GM21447 (cell line): ENCODE results near the gene NLGN1.

Experiments used
- ATAC-seq: cut with Tn5 transposase; IDR thresholded peaks from one replicate; pipeline ENCODE4 v1.9.1; 2021; ENCODE audit not compliant: unreplicated experiment

The NLGN1 gene

DNA sequence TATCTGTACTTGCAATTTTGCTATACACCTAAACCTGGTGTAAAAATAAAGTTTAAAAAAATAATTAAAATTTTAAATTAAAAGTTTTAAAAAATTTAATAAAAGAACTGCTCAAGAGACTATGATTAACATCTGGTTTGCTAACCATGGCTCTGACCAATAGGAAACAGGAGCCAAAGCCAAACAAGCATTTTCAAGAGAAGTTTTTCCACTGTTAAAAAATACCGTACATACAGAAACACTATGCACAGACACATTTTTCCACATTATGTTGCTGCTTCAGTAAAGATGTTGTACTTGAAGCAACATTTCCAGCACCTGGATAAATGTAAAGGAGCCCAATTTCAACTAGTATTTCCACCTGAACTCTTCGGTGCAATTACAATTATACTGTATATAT is 917.7 kb downstream of the NLGN1 start:
- ATAC-seq: no peak

DNA sequence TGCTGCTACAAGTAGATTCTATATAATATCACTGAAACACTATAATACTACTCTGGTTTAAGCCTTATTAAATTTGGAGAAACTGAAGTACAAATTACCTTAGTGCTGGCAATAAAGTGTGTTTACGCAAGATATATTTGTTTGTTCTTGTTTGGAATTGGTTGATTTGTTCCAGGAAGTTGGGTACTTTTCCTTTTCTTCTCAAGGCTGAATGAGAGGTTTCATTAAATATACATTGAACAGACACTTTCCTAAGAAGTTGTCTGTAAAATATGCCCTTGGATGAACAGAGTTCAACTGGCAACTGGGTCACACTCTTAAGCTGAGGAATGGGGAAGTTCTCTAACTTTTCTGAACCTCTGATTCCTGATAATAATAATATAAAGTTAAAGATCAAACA is 919.5 kb downstream of the NLGN1 start:
- ATAC-seq: no peak

DNA sequence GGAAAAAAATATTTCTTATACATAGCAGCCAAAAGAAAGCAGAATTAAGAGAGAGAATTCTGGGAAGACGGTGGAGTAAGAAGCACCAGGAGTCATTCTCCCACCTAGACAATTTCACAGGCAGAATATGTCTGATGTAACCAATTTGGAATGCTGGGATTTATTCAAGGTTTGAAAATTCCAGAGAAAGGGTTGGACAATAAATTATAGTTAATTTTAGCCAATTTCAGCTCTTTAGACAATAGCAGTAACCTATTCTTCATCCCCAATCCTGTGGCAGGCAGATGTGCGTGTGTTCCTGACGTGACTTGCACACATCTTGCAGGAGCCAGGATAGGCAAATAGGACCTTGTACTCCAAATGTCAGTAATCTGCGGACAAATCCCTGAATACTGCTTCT is 920.6 kb downstream of the NLGN1 start:
- no peak for ATAC-seq

DNA sequence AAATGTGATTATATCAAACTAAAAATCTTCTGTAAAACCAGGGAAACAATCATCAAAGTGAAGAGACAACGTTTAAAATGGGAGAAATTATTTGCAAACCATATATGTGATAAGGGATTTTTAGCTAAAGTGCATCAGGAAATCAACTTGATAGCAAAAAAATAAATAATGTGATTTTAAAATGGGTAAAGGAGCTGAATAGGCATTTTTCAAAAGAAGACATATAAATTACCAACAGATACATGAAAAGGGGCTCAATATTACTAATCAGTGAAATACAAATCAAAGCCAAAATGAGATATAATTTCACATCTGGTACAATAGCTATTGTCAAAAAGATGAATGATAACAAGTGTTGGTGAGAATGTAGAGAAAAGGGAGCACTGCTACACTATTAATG is 924.0 kb downstream of the NLGN1 start:
- ATAC-seq: no peak

DNA sequence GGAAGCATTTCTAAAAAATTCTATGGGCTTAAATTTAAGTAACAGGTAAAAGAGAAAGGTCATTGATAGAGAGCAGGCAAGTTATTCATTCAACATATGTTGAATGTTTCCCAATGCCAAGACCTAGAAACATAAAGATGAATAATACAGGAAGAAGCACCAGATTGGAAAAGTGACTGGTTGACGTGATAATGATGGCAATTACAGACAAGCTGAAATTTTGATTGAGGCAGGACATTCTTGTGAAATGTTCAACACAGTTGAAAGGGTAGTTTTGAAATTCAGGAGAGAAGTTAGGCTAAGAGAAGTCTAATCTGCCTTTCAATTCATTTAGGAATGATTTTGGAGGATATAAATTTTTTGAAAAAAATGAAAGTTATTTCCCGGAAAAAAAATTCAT is 925.2 kb downstream of the NLGN1 start:
- no peak for ATAC-seq

DNA sequence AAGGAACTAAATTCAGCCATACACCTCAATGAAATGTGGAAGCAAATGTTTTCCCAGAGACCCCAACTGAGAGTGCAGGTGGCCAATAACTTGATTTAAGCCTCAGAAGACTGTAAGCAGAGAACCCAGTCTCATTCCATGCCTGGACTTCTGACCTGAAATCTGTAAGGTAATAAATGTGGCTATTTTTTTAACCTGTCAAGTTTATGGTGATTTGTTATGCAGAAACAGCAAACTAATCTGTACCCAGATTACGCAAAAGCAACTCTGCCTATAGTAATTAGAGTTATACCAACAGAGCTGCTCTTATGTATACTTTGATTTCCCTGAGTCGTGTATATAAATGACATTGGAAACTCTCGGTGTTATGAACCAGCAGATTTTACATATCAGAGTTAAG is 927.6 kb downstream of the NLGN1 start:
- ATAC-seq: no peak

DNA sequence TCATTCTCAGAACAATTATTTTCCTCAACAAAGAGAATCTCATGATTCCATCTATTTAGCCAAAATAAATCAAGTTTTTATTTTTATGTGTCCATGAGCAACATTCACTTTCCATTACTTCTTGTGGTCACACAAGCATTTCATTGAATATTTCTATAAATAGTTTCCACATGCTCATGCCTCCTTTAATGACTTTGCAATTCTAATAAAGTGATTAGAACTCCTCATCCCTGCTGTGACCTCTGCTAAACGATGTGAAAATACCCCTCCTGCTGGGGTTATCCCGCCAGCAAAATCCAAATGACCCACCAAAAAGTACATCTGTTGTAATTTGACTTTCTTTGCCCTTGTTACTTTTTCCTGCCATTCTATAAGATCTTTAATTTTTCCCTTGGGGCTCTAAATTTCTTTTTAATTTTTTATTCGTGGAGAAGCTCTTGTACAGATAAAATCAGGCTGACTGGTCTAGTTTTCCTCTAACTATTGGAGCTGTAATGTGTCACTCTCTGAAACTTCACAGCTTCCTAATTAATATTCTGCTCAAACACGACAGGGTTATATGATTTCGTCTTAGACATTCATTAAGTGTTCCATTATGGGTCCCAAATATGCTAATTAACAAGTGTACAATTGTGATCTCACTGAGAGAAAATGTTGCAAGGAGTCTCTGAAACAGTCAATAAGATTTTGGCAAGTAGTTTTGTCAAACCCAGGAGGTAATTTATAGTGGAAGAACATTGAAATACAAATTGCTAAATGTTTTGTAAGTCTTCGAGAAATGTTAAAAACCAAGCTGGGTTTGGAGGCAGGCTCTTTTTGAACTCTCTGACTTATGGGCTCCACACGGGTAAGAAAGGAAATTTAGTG is 928.5 kb downstream of the NLGN1 start:
- ATAC-seq: no peak

DNA sequence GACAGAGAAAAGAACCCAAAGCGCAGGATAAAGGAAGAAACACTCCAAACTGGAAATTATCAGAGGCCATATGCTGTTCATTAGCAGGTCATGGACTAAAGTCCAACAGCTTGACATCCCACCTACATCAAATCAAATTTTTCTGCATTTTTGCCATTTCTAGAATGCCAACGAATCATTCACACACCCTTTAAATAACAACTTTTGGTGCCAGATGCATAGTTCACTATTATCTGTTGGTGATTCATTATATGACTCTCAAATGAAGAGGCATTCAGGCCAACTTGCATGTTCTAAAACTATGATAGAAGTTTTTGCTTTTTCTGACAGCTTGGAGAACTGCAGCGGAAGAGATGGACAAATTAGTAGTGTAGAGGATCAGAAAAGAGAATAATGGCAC is 931.8 kb downstream of the NLGN1 start:
- no peak for ATAC-seq

DNA sequence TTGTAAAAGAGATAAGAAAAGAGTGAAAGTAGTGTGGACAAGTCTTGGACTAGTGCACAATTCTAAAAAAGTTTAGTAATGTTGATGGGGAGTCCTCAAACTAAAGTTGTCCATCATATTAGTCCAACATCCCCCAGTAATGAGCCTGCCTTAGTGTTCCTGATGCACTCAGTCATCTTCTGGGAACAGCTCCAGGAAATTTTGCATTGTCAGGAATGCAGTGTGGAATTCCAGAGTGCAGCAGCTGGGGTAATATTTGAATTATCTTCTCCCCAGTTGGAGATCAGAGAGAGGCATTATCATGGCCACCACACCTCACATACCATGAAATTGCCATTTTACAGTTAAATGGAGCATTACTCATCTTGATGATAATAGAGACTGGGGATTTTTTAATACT is 932.8 kb downstream of the NLGN1 start:
- ATAC-seq: no peak

DNA sequence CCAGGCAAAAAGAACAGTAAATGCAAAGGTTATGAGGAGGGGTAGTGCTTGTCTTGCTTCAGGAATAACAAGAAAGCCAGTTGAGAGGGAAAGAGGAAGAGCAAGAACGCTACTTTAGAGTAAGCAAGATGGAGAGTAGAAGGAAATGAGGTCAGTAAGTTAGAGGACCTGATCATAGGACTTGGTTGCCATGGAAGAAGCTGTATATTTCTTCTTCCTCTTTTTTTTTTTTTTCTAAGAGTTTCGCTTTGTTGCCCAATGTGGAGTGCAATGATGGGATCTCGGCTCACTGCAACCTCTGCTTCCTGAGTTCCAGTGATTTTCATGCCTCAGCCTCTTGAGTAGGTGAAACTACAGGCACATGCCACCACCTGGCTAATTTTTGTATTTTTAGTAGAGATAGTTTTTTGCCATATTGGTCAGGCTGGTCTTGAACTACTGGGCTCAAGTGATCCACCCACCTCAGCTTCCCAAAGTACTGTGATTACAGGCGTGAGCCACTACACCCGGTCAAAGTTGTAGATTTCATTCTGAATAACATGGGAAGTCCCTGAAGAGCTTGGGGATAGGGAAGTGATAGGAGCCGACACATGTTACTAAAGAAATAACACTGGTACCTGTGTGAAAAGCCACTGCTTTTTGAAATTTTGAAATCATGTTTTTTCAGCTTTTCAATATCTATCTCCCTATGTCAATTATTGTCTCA is 933.7 kb downstream of the NLGN1 start:
- ATAC-seq: no peak

DNA sequence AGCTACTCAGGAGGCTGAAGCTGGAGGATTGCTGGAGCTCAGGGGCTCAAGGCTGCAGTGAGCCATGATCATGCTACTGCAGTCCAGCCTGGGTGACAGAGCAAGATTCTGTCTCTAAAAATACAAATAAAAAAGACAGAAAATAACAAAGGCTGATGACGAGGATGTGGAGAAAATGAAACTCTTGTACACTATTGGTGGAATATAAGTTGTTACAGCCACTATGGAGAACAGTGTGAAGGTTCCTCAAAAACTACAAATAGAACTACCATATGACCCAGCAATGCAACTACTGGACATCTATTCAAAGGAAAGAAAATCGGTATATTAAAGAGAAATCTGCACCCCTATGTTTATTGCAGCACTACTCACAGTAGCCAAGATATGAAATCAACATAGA is 934.8 kb downstream of the NLGN1 start:
- ATAC-seq: no peak

DNA sequence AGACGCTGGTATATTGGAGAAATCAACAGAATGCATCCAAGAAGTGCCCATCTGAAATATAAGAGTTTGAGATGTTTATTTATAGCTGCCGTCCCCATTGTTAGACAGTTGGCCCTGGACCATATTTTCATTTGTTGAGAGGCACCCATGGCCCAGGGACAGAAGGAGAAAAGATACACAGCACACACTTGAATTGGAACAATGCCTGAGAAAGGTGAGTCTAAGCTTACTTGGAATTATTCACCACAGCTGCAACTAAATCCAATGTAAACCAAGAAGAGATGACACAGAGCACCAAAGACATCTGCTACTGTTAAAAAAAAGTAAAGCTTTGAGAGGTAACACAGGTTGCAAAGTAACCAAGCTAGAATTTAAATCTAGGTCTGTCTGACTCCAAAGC is 936.1 kb downstream of the NLGN1 start:
- ATAC-seq: no peak

DNA sequence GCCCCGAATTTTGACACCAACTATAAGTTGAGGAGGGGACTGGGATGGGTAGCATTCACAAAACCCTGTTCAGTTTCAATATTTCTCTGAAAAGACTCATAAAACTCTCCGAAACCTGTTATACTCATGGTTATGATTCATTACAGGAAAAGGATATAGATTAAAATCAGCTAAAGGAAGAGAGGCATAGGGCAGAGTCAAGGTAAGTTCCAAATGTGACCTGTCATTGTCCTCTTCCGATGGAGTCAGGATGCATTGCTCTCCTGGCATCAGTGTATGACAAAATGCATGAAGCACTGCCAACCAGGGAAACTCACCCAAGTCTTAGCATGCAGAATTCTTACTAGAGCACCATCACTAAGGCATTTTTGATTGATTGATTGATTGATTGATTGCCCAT is 936.6 kb downstream of the NLGN1 start:
- no peak for ATAC-seq

DNA sequence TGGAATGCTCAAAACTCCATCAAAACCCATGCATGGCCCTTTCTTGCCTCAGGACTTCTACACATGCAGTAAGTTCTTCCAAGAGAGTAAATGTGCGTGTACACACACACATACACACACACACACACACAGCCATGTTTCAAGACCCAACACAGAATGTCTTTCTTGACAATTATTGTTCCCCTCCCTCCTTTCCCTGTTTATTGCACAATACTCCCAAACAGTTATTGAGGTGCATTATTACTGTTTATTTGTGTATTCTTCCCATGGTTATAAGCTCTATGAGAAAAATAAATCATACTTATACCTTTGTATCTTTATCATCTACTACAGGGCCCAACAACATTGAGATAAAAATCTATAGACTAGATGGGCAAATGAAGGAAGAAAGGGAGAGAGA is 937.8 kb downstream of the NLGN1 start:
- no peak for ATAC-seq

DNA sequence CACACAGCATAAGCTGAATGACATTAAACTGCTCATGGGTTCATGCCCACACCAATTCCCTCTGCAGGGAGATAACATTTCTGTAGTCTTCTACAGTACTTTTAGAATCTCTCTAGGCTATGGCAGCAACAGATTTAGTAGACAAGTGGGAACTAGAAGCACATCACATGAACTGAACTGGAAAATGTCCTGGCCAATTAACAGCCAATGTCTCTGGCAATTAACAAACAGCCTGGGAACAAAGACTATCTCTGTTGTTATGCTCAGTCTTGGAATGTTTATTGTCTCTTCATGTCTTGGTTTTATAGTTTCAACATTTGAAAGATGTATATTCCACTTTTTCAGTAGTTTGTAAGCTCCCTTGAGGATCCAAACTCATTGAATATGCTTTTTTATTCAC is 938.4 kb downstream of the NLGN1 start:
- no peak for ATAC-seq
